ENCODE results near the gene KDM6B. TPM values are rescaled to one million over a fixed set of nuclear protein-coding genes. Genes with fewer than 3 reads are reported as not detected.
A peak's percentile ranks its signal among the peaks of the same experiment; 100 is the strongest.

The KDM6B gene
- polyA plus RNA-seq, 1 donor from 2014 or later: 2.5 TPM

DNA sequence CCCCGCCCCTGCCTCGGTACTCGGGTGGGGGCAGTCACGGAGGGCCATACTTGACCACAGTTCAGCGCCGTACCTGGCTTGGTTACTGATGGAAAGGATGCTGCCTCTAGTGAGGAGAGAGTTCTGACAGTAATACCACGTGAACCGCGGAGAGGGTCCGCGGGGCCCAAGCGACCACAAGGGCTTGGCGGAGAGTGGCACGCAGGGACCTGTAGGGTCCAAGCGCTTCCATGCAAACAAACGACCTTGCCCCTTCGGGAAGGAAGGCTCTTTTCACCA, 9.2 kb downstream of the KDM6B start:
- Histone ChIP-seq H3K27ac (ENCODE audit: low read length) (peak overlapping the region; percentile 94), H2AFZ (ENCODE audit: low read depth, low read length) (no peak overlapping the region), H3F3A (ENCODE audit: insufficient read depth, low read length, poor library complexity, severe bottlenecking) (peaks cover 4% of the 10 kb centered on the region), H3K9me2 (ENCODE audit: insufficient read depth, low read length) (no peaks in the 10 kb centered on the region), H3K4me3 (ENCODE audit: low read length) (peak overlapping the region; percentile 99), H3K79me2 (replicated peaks; ENCODE audit: insufficient read depth, low read length) (peaks cover 72% of the 10 kb centered on the region), H4K20me1 (ENCODE audit: insufficient read depth) (peaks cover 57% of the 10 kb centered on the region), H3K36me3 (ENCODE audit: insufficient read depth, low read length) (no peaks in the 10 kb centered on the region), H3K9me3 (ENCODE audit: low read length) (no peaks in the 10 kb centered on the region), H3K4me2 (ENCODE audit: low read length) (peak overlapping the region; percentile 97), H3K9ac (ENCODE audit: low read length) (peak overlapping the region; percentile 92), H3K27me3 (ENCODE audit: insufficient read depth, low read depth, low read length) (no peaks in the 10 kb centered on the region)
- TF ChIP-seq MXI1 (conservative IDR thresholded peaks at IDR 0.05; ENCODE audit: poor library complexity, severe bottlenecking) (peak; percentile 24), TAF1 (IDR thresholded peaks at IDR 0.05; ENCODE audit: low read depth) (peak; percentile 0), RAD21 (conservative IDR thresholded peaks at IDR 0.05) (no peak)

DNA sequence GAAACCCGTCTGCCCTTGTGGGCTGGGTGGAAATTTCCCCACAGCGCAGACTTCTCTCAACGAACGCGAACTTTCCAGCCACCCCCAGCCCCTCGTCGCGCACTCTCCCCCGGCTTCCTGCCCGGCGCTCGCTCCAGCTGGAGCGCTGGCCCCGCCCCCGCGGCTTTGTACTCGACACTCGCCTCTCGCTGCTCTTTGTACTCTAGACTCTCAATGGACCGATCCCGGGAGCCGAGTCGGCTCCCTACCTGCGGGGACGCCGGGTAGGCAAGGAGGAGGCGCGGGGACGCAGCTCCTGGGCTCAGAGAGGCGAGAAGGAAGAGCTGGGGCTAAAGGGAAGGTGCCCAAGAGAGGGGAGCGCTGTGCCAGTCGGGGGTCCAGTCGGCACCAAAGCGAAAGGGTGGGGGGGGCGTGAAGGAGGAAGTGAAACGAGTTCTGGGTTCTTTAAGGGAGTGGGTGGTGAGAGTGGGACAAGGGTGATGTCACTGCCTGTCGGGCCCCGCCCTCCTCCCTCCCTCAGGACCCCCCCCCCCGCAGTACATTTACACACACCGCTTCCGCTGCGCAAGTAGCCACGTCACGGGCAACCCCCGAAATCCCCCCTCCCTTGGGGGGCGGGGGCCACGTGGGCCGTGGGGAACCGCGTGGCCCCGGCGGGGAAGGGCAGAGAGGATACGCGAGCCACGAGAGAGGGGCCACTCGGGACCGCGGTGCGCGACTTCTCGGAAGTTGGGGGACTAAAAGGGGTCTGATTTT, 9.7 kb downstream of the KDM6B start:
- TF ChIP-seq EZH2 (IDR thresholded peaks at IDR 0.05; ENCODE audit: borderline replicate concordance, insufficient read depth, low read length, poor library complexity, severe bottlenecking): no peak
- TF ChIP-seq, protein P1, sequence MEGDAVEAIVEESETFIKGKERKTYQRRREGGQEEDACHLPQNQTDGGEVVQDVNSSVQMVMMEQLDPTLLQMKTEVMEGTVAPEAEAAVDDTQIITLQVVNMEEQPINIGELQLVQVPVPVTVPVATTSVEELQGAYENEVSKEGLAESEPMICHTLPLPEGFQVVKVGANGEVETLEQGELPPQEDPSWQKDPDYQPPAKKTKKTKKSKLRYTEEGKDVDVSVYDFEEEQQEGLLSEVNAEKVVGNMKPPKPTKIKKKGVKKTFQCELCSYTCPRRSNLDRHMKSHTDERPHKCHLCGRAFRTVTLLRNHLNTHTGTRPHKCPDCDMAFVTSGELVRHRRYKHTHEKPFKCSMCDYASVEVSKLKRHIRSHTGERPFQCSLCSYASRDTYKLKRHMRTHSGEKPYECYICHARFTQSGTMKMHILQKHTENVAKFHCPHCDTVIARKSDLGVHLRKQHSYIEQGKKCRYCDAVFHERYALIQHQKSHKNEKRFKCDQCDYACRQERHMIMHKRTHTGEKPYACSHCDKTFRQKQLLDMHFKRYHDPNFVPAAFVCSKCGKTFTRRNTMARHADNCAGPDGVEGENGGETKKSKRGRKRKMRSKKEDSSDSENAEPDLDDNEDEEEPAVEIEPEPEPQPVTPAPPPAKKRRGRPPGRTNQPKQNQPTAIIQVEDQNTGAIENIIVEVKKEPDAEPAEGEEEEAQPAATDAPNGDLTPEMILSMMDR (IDR thresholded peaks at IDR 0.05; ENCODE audit: poor library complexity, severe bottlenecking): no peak
- TF ChIP-seq RAD21 (conservative IDR thresholded peaks at IDR 0.05): no peak
- TF ChIP-seq SMC3 (conservative IDR thresholded peaks at IDR 0.05; ENCODE audit: poor library complexity): no peak
- no peak for TF ChIP-seq MXI1 (conservative IDR thresholded peaks at IDR 0.05; ENCODE audit: poor library complexity, severe bottlenecking)
- TF ChIP-seq POLR2AphosphoS5 (IDR thresholded peaks at IDR 0.05): peak; percentile 8
- TF ChIP-seq, protein P2, sequence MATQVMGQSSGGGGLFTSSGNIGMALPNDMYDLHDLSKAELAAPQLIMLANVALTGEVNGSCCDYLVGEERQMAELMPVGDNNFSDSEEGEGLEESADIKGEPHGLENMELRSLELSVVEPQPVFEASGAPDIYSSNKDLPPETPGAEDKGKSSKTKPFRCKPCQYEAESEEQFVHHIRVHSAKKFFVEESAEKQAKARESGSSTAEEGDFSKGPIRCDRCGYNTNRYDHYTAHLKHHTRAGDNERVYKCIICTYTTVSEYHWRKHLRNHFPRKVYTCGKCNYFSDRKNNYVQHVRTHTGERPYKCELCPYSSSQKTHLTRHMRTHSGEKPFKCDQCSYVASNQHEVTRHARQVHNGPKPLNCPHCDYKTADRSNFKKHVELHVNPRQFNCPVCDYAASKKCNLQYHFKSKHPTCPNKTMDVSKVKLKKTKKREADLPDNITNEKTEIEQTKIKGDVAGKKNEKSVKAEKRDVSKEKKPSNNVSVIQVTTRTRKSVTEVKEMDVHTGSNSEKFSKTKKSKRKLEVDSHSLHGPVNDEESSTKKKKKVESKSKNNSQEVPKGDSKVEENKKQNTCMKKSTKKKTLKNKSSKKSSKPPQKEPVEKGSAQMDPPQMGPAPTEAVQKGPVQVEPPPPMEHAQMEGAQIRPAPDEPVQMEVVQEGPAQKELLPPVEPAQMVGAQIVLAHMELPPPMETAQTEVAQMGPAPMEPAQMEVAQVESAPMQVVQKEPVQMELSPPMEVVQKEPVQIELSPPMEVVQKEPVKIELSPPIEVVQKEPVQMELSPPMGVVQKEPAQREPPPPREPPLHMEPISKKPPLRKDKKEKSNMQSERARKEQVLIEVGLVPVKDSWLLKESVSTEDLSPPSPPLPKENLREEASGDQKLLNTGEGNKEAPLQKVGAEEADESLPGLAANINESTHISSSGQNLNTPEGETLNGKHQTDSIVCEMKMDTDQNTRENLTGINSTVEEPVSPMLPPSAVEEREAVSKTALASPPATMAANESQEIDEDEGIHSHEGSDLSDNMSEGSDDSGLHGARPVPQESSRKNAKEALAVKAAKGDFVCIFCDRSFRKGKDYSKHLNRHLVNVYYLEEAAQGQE (IDR thresholded peaks at IDR 0.05; ENCODE audit: borderline replicate concordance): no peak
- peak; percentile 25 for TF ChIP-seq TAF1 (IDR thresholded peaks at IDR 0.05; ENCODE audit: low read depth)
- no peak for TF ChIP-seq EP300 (conservative IDR thresholded peaks at IDR 0.05; ENCODE audit: poor library complexity, severe bottlenecking)
- no peak overlapping the region for H2AFZ ChIP-seq (ENCODE audit: low read depth, low read length)
- peaks cover 4% of the 10 kb centered on the region for H3F3A ChIP-seq (ENCODE audit: insufficient read depth, low read length, poor library complexity, severe bottlenecking)
- H3K27me3 ChIP-seq (ENCODE audit: insufficient read depth, low read depth, low read length): no peaks in the 10 kb centered on the region
- H3K9me2 ChIP-seq (ENCODE audit: insufficient read depth, low read length): no peaks in the 10 kb centered on the region
- H4K20me1 ChIP-seq (ENCODE audit: insufficient read depth): peaks cover 57% of the 10 kb centered on the region
- H3K27ac ChIP-seq (ENCODE audit: low read length): peak overlapping the region; percentile 94
- H3K4me3 ChIP-seq (ENCODE audit: low read length): peak overlapping the region; percentile 99
- H3K36me3 ChIP-seq (ENCODE audit: insufficient read depth, low read length): no peaks in the 10 kb centered on the region
- H3K79me2 ChIP-seq (replicated peaks; ENCODE audit: insufficient read depth, low read length): peaks cover 68% of the 10 kb centered on the region
- H3K4me2 ChIP-seq (ENCODE audit: low read length): peak overlapping the region; percentile 97
- H3K9me3 ChIP-seq (ENCODE audit: low read length): no peaks in the 10 kb centered on the region
- H3K9ac ChIP-seq (ENCODE audit: low read length): peak overlapping the region; percentile 92

Measured in neural cell (in vitro differentiated cells).